Measurements from ENCODE around the gene ZNF735.

Gene ZNF735

DNA sequence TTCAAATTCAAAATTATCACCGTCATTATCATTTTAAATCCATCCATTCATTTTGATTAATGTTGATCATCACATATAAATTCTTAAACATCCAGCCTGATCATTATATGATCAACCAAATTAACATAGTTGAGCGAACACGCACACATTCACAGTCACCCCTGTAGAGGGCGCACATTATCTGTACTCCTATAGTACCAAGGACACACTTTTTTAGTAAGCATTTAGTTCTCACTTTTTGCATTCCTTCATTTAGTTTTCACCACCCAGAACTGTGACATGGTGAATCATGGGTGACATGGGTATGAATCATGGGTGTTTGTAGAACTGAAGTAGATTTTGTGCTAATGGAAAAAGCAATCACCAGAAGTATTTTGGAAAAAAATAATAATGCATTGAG, 26.0 kb upstream of the ZNF735 start:
- ATAC-seq, result peak; percentile 35; the same call in 1 of the 3 replicates
- peak; percentile 88 for TF ChIP-seq ZFP3 (CRISPR knock-in tag; IDR thresholded peaks at IDR 0.05)
- TF ChIP-seq ZFP30 (CRISPR knock-in tag; IDR thresholded peaks at IDR 0.05), result no peak

DNA sequence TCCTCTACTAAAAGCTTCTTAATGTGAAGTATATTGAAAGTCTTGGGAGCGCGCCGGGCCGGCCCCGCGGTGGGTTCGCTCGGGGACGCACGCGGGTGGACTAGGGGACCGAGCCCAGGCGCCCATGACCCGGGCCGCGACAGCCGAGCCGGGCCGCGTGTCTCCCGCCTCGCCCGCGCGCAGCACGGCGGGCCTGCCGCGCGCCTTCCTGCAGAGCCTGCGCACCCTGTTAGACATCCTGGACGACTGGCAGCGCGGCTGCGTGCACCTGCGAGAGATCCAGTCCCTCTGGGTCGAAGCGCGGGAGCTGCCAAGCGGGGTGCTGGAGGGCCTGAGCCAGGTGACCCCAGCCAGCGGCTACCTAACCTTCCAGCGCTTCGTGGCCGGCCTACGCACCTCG, 25.4 kb upstream of the ZNF735 start:
- TF ChIP-seq ZC3H10 (CRISPR knock-in tag; IDR thresholded peaks at IDR 0.05) (no peak), OSR1 (CRISPR knock-in tag; IDR thresholded peaks at IDR 0.05) (no peak), ARNTL (CRISPR knock-in tag; IDR thresholded peaks at IDR 0.05; ENCODE audit: borderline replicate concordance, low read depth) (no peak), CSDC2 (CRISPR knock-in tag; IDR thresholded peaks at IDR 0.05) (no peak), ESRRG (CRISPR knock-in tag; IDR thresholded peaks at IDR 0.05) (no peak), ZNF565 (CRISPR knock-in tag; conservative IDR thresholded peaks at IDR 0.05; ENCODE audit: low read depth) (no peak), PPARA (CRISPR knock-in tag; IDR thresholded peaks at IDR 0.05; ENCODE audit: borderline replicate concordance) (no peak), RARB (CRISPR knock-in tag; IDR thresholded peaks at IDR 0.05) (no peak), BACH2 (CRISPR knock-in tag; IDR thresholded peaks at IDR 0.05; ENCODE audit: borderline replicate concordance) (no peak), SNAI2 (CRISPR knock-in tag; IDR thresholded peaks at IDR 0.05) (no peak), ZNF70 (CRISPR knock-in tag; IDR thresholded peaks at IDR 0.05) (no peak), ZFP30 (CRISPR knock-in tag; IDR thresholded peaks at IDR 0.05) (no peak)
- TF ChIP-seq, protein P1, sequence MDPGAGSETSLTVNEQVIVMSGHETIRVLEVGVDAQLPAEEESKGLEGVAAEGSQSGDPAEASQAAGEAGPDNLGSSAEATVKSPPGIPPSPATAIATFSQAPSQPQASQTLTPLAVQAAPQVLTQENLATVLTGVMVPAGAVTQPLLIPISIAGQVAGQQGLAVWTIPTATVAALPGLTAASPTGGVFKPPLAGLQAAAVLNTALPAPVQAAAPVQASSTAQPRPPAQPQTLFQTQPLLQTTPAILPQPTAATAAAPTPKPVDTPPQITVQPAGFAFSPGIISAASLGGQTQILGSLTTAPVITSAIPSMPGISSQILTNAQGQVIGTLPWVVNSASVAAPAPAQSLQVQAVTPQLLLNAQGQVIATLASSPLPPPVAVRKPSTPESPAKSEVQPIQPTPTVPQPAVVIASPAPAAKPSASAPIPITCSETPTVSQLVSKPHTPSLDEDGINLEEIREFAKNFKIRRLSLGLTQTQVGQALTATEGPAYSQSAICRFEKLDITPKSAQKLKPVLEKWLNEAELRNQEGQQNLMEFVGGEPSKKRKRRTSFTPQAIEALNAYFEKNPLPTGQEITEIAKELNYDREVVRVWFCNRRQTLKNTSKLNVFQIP (CRISPR knock-in tag; IDR thresholded peaks at IDR 0.05; ENCODE audit: borderline replicate concordance, low read depth), result no peak
- TF ChIP-seq, protein P2, sequence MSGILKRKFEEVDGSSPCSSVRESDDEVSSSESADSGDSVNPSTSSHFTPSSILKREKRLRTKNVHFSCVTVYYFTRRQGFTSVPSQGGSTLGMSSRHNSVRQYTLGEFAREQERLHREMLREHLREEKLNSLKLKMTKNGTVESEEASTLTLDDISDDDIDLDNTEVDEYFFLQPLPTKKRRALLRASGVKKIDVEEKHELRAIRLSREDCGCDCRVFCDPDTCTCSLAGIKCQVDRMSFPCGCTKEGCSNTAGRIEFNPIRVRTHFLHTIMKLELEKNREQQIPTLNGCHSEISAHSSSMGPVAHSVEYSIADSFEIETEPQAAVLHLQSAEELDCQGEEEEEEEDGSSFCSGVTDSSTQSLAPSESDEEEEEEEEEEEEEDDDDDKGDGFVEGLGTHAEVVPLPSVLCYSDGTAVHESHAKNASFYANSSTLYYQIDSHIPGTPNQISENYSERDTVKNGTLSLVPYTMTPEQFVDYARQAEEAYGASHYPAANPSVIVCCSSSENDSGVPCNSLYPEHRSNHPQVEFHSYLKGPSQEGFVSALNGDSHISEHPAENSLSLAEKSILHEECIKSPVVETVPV (CRISPR knock-in tag; IDR thresholded peaks at IDR 0.05), result no peak
- TF ChIP-seq, protein P3, sequence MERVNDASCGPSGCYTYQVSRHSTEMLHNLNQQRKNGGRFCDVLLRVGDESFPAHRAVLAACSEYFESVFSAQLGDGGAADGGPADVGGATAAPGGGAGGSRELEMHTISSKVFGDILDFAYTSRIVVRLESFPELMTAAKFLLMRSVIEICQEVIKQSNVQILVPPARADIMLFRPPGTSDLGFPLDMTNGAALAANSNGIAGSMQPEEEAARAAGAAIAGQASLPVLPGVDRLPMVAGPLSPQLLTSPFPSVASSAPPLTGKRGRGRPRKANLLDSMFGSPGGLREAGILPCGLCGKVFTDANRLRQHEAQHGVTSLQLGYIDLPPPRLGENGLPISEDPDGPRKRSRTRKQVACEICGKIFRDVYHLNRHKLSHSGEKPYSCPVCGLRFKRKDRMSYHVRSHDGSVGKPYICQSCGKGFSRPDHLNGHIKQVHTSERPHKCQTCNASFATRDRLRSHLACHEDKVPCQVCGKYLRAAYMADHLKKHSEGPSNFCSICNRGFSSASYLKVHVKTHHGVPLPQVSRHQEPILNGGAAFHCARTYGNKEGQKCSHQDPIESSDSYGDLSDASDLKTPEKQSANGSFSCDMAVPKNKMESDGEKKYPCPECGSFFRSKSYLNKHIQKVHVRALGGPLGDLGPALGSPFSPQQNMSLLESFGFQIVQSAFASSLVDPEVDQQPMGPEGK (CRISPR knock-in tag; IDR thresholded peaks at IDR 0.05; ENCODE audit: borderline replicate concordance), result no peak
- TF ChIP-seq, protein P4, sequence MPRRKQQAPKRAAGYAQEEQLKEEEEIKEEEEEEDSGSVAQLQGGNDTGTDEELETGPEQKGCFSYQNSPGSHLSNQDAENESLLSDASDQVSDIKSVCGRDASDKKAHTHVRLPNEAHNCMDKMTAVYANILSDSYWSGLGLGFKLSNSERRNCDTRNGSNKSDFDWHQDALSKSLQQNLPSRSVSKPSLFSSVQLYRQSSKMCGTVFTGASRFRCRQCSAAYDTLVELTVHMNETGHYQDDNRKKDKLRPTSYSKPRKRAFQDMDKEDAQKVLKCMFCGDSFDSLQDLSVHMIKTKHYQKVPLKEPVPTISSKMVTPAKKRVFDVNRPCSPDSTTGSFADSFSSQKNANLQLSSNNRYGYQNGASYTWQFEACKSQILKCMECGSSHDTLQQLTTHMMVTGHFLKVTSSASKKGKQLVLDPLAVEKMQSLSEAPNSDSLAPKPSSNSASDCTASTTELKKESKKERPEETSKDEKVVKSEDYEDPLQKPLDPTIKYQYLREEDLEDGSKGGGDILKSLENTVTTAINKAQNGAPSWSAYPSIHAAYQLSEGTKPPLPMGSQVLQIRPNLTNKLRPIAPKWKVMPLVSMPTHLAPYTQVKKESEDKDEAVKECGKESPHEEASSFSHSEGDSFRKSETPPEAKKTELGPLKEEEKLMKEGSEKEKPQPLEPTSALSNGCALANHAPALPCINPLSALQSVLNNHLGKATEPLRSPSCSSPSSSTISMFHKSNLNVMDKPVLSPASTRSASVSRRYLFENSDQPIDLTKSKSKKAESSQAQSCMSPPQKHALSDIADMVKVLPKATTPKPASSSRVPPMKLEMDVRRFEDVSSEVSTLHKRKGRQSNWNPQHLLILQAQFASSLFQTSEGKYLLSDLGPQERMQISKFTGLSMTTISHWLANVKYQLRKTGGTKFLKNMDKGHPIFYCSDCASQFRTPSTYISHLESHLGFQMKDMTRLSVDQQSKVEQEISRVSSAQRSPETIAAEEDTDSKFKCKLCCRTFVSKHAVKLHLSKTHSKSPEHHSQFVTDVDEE (CRISPR knock-in tag; IDR thresholded peaks at IDR 0.05), result no peak
- TF ChIP-seq, protein P5, sequence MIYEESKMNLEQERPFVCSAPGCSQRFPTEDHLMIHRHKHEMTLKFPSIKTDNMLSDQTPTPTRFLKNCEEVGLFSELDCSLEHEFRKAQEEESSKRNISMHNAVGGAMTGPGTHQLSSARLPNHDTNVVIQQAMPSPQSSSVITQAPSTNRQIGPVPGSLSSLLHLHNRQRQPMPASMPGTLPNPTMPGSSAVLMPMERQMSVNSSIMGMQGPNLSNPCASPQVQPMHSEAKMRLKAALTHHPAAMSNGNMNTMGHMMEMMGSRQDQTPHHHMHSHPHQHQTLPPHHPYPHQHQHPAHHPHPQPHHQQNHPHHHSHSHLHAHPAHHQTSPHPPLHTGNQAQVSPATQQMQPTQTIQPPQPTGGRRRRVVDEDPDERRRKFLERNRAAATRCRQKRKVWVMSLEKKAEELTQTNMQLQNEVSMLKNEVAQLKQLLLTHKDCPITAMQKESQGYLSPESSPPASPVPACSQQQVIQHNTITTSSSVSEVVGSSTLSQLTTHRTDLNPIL (CRISPR knock-in tag; IDR thresholded peaks at IDR 0.05; ENCODE audit: low read depth), result no peak
- ATAC-seq, result no peak

DNA sequence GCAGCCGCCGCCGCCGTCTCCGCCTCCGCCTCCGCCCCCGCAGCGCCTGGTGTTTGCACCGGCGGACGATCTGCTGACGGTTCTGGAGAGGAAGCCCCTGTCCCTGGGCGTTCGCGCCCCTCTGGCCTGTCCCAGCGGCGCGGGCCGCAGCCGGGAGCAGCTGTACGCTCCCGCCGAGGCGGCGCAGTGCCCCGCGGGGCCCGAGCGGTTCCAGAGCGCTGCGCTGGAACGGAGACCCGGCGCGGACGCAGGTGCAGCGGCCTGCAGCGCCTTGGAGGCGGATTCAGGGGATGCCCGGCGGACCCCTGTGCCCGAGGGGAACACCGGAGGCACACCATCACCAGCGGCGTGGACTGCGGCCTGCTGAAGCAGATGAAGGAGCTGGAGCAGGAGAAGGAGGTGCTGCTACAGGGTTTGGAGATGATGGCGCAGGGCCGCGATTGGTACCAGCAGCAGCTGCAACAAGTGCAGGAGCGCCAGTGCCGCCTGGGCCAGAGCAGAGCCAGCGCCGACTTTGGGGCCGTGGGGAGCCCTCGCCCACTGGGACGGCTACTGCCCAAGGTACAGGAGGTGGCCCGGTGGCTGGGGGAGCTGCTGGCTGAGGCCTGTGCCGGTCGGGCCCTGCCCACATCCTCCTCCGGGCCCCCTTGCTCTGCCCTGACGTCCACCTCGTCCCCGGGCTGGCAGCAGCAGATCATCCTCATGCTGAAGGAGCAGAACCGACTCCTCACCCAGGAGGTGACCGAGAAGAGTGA, 24.8 kb upstream of the ZNF735 start:
- TF ChIP-seq, protein P3 (CRISPR knock-in tag; IDR thresholded peaks at IDR 0.05; ENCODE audit: borderline replicate concordance), result no peak
- TF ChIP-seq SNAI2 (CRISPR knock-in tag; IDR thresholded peaks at IDR 0.05), result no peak
- no peak for TF ChIP-seq ZNF70 (CRISPR knock-in tag; IDR thresholded peaks at IDR 0.05)
- peak; percentile 23; the same call in 2 of the 3 replicates for ATAC-seq
